Body of pancreas (tissue), 4 donors: Measurements from ENCODE around the gene KIF5B.

Experiments
- CTCF ChIP-seq, 7 experiments: fragments of 450-650 bp in 4 of 7; fragments of 200-600 bp in 3 of 7; sonication (generic) in 3 of 7; IDR thresholded peaks; one replicate each; pipeline ENCODE4 v1.5.1; 2016 to 2019; ENCODE audit warnings: antibody characterized with exemption in 7 of 7
- POLR2A ChIP-seq, 3 donors: fragments of 450-650 bp; IDR thresholded peaks; one replicate each; pipeline ENCODE4 v1.6.1; 2016; ENCODE audit warnings: antibody characterized with exemption in 3 of 3, mild to moderate bottlenecking in 2 of 3

GRCh38 chr10:32005050-32005449 lies 51.2 kb downstream of the KIF5B start:
- peak in 6 of 7 experiments; percentile 36 to 51 (median 46) for TF ChIP-seq CTCF (IDR thresholded peaks at IDR 0.05)
- TF ChIP-seq POLR2A (IDR thresholded peaks at IDR 0.05) = no peak
